Suppressor macrophage treated with lipopolysaccharide for 1 hour (primary cell): Measurements from ENCODE around the gene AOX1.
A peak's percentile ranks its signal among the peaks of the same experiment; 100 is the strongest.
"Not testable (repeated sequence)": the region's sequence is repeated elsewhere in the genome, so short reads cannot be mapped to it uniquely, and the experiment has no call there.

Experiments used
- DNase-seq, 3 donors: peaks; one replicate each; pipeline ENCODE4 v3.0.0-alpha.2; 2020 to 2022

AOX1 gene

GRCh38 chr2:200705305-200706041 is 119.7 kb downstream of the AOX1 start:
- DNase-seq, result no peak

- no peak for DNase-seq
Measured at GRCh38 chr2:200708943-200709342, 123.1 kb downstream of the AOX1 start.

- DNase-seq, result peak; percentile 95 to 99 (median 97)
Measured at GRCh38 chr2:200713003-200713703, 127.3 kb downstream of the AOX1 start.

- DNase-seq, result no peak
Measured at GRCh38 chr2:200713704-200714064, 127.9 kb downstream of the AOX1 start.

GRCh38 chr2:200715014-200715413 is 129.2 kb downstream of the AOX1 start:
- DNase-seq, result not testable (repeated sequence)

- no peak for DNase-seq
Measured at GRCh38 chr2:200716386-200716785, 130.6 kb downstream of the AOX1 start.
